Fibroblast of the aortic adventitia (primary cell): ENCODE data around the gene GAB1. TPM values are rescaled to one million over a fixed set of nuclear protein-coding genes. Genes with fewer than 3 reads are reported as not detected.

Source experiments
- DNase-seq: peaks from one replicate; pipeline ENCODE4 v3.0.0-alpha.2; 2010; ENCODE audit warnings: low read depth
- H3K4me3 ChIP-seq: 2 replicates; pipeline ENCODE4 v1.5.1; 2011; ENCODE audit warnings: low read depth, mild to moderate bottlenecking, control low read depth, low read length, moderate library complexity
- total RNA-seq: library from RNA; depleted of rRNA; stranded (reverse); fragments of >200 nt; gene quantifications from 2 replicates; pipeline ENCODE4 v1.2.3, GENCODE V29; 2012; ENCODE audit warnings: low replicate concordance
- TF ChIP-seq, protein P1 (sequence below): IDR thresholded peaks from 2 replicates; pipeline ENCODE4 v1.5.1; 2011; ENCODE audit warnings: mild to moderate bottlenecking, low read length, control low read depth, inconsistent platforms; ENCODE audit not compliant: insufficient read depth

GAB1 gene
- total RNA-seq, 1 donor, result 22.8 TPM

GRCh38 chr4:143391261-143391660 is 54.6 kb downstream of the GAB1 start:
- DNase-seq, result no peak
- TF ChIP-seq, protein P1, sequence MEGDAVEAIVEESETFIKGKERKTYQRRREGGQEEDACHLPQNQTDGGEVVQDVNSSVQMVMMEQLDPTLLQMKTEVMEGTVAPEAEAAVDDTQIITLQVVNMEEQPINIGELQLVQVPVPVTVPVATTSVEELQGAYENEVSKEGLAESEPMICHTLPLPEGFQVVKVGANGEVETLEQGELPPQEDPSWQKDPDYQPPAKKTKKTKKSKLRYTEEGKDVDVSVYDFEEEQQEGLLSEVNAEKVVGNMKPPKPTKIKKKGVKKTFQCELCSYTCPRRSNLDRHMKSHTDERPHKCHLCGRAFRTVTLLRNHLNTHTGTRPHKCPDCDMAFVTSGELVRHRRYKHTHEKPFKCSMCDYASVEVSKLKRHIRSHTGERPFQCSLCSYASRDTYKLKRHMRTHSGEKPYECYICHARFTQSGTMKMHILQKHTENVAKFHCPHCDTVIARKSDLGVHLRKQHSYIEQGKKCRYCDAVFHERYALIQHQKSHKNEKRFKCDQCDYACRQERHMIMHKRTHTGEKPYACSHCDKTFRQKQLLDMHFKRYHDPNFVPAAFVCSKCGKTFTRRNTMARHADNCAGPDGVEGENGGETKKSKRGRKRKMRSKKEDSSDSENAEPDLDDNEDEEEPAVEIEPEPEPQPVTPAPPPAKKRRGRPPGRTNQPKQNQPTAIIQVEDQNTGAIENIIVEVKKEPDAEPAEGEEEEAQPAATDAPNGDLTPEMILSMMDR, result no peak
- H3K4me3 ChIP-seq, result no peak overlapping the region

- H3K4me3 ChIP-seq, result no peak overlapping the region
- peak; percentile 87 for DNase-seq
- TF ChIP-seq, protein P1, result no peak
Measured at GRCh38 chr4:143391895-143392294, 55.2 kb downstream of the GAB1 start.

- no peak for DNase-seq
- TF ChIP-seq, protein P1, result no peak
- H3K4me3 ChIP-seq, result no peak overlapping the region
Measured at GRCh38 chr4:143393195-143393594, 56.5 kb downstream of the GAB1 start.

GRCh38 chr4:143394739-143395453 is 58.2 kb downstream of the GAB1 start:
- H3K4me3 ChIP-seq, result no peak overlapping the region
- DNase-seq, result no peak
- TF ChIP-seq, protein P1, result no peak

DNA sequence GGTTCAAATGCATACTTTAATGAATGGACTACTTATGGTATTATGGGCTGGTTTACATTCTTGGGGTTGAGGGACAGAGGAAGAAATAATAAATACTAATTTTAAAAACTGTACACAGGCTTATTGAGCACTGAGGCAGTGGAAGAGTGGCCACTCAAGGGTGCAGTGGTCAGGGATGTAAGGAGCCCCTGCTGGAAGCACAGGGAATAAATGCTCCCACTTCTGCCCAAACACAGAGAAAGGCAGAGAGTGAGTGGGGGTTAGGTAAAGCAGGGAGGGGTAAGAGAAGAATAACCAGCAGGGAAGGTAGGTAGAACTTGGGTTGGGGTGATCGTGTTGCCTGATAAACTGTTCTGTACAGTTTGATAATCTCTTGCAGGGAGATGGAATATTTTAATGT is 60.0 kb downstream of the GAB1 start:
- H3K4me3 ChIP-seq, result no peak overlapping the region
- no peak for DNase-seq
- TF ChIP-seq, protein P1, result no peak

DNA sequence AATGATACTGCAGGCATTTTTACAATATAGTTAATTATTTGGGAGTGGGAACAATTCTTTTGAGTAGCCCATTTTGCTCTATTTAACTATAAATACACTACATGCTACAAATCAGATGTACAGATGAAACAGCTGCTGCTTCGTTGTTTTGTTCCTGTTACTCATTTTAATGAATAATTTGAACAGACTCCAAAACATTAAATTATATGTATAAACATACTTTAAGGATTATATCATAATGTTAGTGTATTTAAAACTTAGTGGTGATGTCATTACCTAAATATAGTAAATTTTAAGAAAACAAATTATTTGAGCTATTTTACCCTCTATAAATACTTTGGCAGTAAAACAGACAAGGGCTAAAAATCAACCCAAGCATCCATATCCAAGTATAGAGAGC is 60.7 kb downstream of the GAB1 start:
- H3K4me3 ChIP-seq, result no peak overlapping the region
- TF ChIP-seq, protein P1, result no peak
- peak; percentile 38 for DNase-seq

- TF ChIP-seq, protein P1, result no peak
- no peak for DNase-seq
Measured at GRCh38 chr4:143397887-143398286, 61.2 kb downstream of the GAB1 start.

More at GRCh38 chr4:143397887-143398286, 61.2 kb downstream of the GAB1 start:
- no peak overlapping the region for H3K4me3 ChIP-seq
